SK-N-SH (cell line): ENCODE measurements around the gene IFNL1. TPM values are rescaled to one million over a fixed set of nuclear protein-coding genes. Genes with fewer than 3 reads are reported as not detected.

Source experiments
- CTCF ChIA-PET: fragments of 300-600, 350-600 bp; formaldehyde crosslinking; extraction: SDS; loops from one replicate; lab custom pipeline; 2021; lab: Yijun Ruan, JAX
- POLR2A ChIA-PET: fragments of 350-600 bp; sonication (Branson Sonifier 250); formaldehyde crosslinking; extraction: SDS; loops from one replicate; lab custom pipeline; 2020; ENCODE audit warnings: antibody characterized with exemption, inconsistent platforms; lab: Yijun Ruan, JAX
- DNase-seq: peaks from one replicate; pipeline ENCODE4 v3.0.0; 2012
- H2AFZ ChIP-seq: fragments of 200-600 bp; sonication (generic); 2 replicates; pipeline ENCODE4 v1.8.1; 2016; ENCODE audit warnings: antibody characterized with exemption, mild to moderate bottlenecking, low read depth
- H3F3A ChIP-seq: fragments of 200-600 bp; sonication (generic); replicated peaks from 2 replicates; pipeline ENCODE3; 2016; ENCODE audit warnings: antibody characterized with exemption, mild to moderate bottlenecking; ENCODE audit not compliant: insufficient read depth
- H3K27ac ChIP-seq, 2 experiments: fragments of 200-500 bp in 1 of 2; fragments of 200-600 bp in 1 of 2; sonication (Bioruptor generic) in 1 of 2; sonication (generic), shearing (Covaris generic) in 1 of 2; 2 replicates each; pipeline versions ENCODE4 v1.5.1 to v1.6.1; 2014 to 2016; ENCODE audit warnings: low read depth in 2 of 2, inconsistent platforms in 1 of 2, low read length in 1 of 2, mild to moderate bottlenecking in 1 of 2, mixed read lengths in 1 of 2
- H3K27me3 ChIP-seq: fragments of 200-600 bp; sonication (generic), shearing (Covaris generic); 2 replicates; pipeline ENCODE4 v1.6.1; 2016; ENCODE audit warnings: mixed run types; ENCODE audit not compliant: insufficient read depth
- H3K36me3 ChIP-seq, 2 experiments: fragments of 200-500 bp in 1 of 2; fragments of 200-600 bp in 1 of 2; sonication (Bioruptor generic) in 1 of 2; sonication (generic) in 1 of 2; replicated peaks in 1 of 2; 2 replicates each; pipeline versions ENCODE3 to v1.5.1; 2014 to 2016; ENCODE audit warnings: low read length in 1 of 2, mild to moderate bottlenecking in 1 of 2; ENCODE audit not compliant: insufficient read depth in 2 of 2, control insufficient read depth in 1 of 2
- H3K4me1 ChIP-seq, 2 experiments: fragments of 200-500 bp in 1 of 2; fragments of 200-600 bp in 1 of 2; sonication (Bioruptor generic) in 1 of 2; sonication (generic), shearing (Covaris generic) in 1 of 2; 2 replicates each; pipeline versions ENCODE4 v1.5.1 to v1.6.1; 2014 to 2016; ENCODE audit warnings: low read depth in 1 of 2, low read length in 1 of 2, mixed run types in 1 of 2; ENCODE audit not compliant: insufficient read depth in 2 of 2, control insufficient read depth in 1 of 2
- H3K4me2 ChIP-seq: fragments of 200-600 bp; sonication (generic), shearing (Covaris generic); 2 replicates; pipeline ENCODE4 v1.6.1; 2017; ENCODE audit warnings: mixed run types
- H3K4me3 ChIP-seq, 2 experiments: fragments of 200-500 bp in 1 of 2; fragments of 200-600 bp in 1 of 2; sonication (Bioruptor generic) in 1 of 2; sonication (generic), shearing (Covaris generic) in 1 of 2; 2 replicates each; pipeline versions ENCODE4 v1.5.1 to v1.8.1; 2014 to 2016; ENCODE audit warnings: low read depth in 2 of 2, inconsistent platforms in 1 of 2, low read length in 1 of 2, mild to moderate bottlenecking in 1 of 2, mixed read lengths in 1 of 2, moderate library complexity in 1 of 2
- H3K79me2 ChIP-seq: fragments of 200-600 bp; sonication (generic); 2 replicates; pipeline ENCODE4 v1.8.1; 2017; ENCODE audit warnings: mild to moderate bottlenecking; ENCODE audit not compliant: insufficient read depth
- H3K9ac ChIP-seq: fragments of 200-600 bp; sonication (generic); 2 replicates; pipeline ENCODE4 v1.6.1; 2017; ENCODE audit warnings: mixed run types
- H3K9me2 ChIP-seq: fragments of 200-600 bp; sonication (generic); 2 replicates; pipeline ENCODE4 v1.6.1; 2017; ENCODE audit warnings: mixed run types
- H3K9me3 ChIP-seq: fragments of 200-600 bp; sonication (generic); 2 replicates; pipeline ENCODE4 v1.6.1; 2017; ENCODE audit warnings: mixed run types, mild to moderate bottlenecking, moderate library complexity
- H4K20me1 ChIP-seq: fragments of 200-600 bp; sonication (generic); 2 replicates; pipeline ENCODE4 v1.6.1; 2017; ENCODE audit warnings: mild to moderate bottlenecking, mixed run types; ENCODE audit not compliant: insufficient read depth
- CHD2 ChIP-seq: fragments of 150-350 bp; IDR thresholded peaks from 2 replicates; pipeline ENCODE4 v1.6.1; 2018; ENCODE audit warnings: low read length; ENCODE audit not compliant: partially characterized antibody
- FOSL2 ChIP-seq: IDR thresholded peaks from 2 replicates; pipeline ENCODE4 v1.4.0; 2012; ENCODE audit warnings: low read depth, mild to moderate bottlenecking, moderate library complexity, borderline replicate concordance
- FOXJ3 ChIP-seq: sonication (generic); formaldehyde crosslinking; IDR thresholded peaks from 2 replicates; pipeline ENCODE4 v1.5.1; 2020; ENCODE audit warnings: mild to moderate bottlenecking, missing genetic modification reagents
- GABPA ChIP-seq: IDR thresholded peaks from 2 replicates; pipeline ENCODE4 v1.4.0; 2012; ENCODE audit warnings: low read depth, mild to moderate bottlenecking
- JUND ChIP-seq: IDR thresholded peaks from 2 replicates; pipeline ENCODE4 v1.4.0; 2012
- MEF2A ChIP-seq: IDR thresholded peaks from 2 replicates; pipeline ENCODE4 v1.4.0; 2012; ENCODE audit warnings: low read depth, borderline replicate concordance
- NFIC ChIP-seq: IDR thresholded peaks from 2 replicates; pipeline ENCODE4 v1.4.0; 2012; ENCODE audit warnings: borderline replicate concordance
- NRF1 ChIP-seq: IDR thresholded peaks from 2 replicates; pipeline ENCODE4 v1.6.1; 2012; ENCODE audit warnings: low read depth, mild to moderate bottlenecking, low read length
- POLR2AphosphoS5 ChIP-seq: IDR thresholded peaks from 2 replicates; pipeline ENCODE4 v1.6.1; 2012; ENCODE audit warnings: low read depth, low read length
- RCOR1 ChIP-seq: fragments of 150-350 bp; IDR thresholded peaks from 2 replicates; pipeline ENCODE4 v1.6.1; 2017; ENCODE audit warnings: antibody characterized with exemption, low read length
- RFX5 ChIP-seq: IDR thresholded peaks from 2 replicates; pipeline ENCODE4 v1.6.1; 2012; ENCODE audit warnings: mild to moderate bottlenecking, improper control_type of control experiment, low read length
- RXRA ChIP-seq: IDR thresholded peaks from 2 replicates; pipeline ENCODE4 v1.4.0; 2012; ENCODE audit warnings: low read depth, mild to moderate bottlenecking, borderline replicate concordance
- SIN3A ChIP-seq: IDR thresholded peaks from 2 replicates; pipeline ENCODE4 v1.6.1; 2012; ENCODE audit warnings: low read depth, mild to moderate bottlenecking, low read length, moderate library complexity, borderline replicate concordance
- WGBS: methylation state at CpG from one replicate; pipeline ENCODE4 v1.1.6; 2017; ENCODE audit warnings: low lambda C conversion rate; 5-methylcytosine and 5-hydroxymethylcytosine counted together
- polyA plus RNA-seq, 3 experiments: library from polyadenylated mRNA; depleted of rRNA; stranded (reverse); fragments of >200 nt; gene quantifications; 2 replicates each; pipeline ENCODE4 v1.2.3, GENCODE V29; 2012
- TF ChIP-seq, protein P1 (sequence below): IDR thresholded peaks from 2 replicates; pipeline ENCODE4 v1.4.0; 2012; ENCODE audit warnings: low read depth
- TF ChIP-seq, protein P2 (sequence below): fragments of 200-600 bp; sonication (generic); IDR thresholded peaks from 2 replicates; pipeline ENCODE4 v1.6.1; 2017; ENCODE audit warnings: antibody characterized with exemption, mild to moderate bottlenecking, moderate library complexity
- TF ChIP-seq, protein P3 (sequence below): IDR thresholded peaks from 2 replicates; pipeline ENCODE4 v1.6.1; 2012; ENCODE audit warnings: mild to moderate bottlenecking, low read depth, low read length, moderate library complexity
- TF ChIP-seq, protein P4 (sequence below): IDR thresholded peaks from 2 replicates; pipeline ENCODE4; 2012

IFNL1 gene
- polyA plus RNA-seq, 1 of the 3 experiments (the other 2 are of a cell fraction): not detected

DNA sequence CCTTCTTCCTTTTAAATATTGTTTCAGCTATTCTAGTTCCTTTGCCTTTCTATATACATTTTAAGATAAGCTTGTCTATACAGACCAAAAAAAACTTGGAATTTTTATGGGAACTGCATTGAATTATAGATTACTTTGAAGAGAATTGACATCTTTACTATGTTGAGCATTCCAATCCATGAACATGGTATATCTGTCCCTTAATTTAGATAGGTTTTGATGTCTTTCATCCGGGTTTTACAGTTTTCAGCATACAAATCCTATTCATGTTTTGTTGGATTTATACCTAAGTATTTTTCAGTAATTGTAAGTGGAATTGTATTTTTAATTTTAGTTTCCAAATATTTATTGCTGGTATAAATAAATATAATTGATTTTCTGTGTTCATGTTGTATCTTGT is 12.2 kb upstream of the IFNL1 start (continued):
- TF ChIP-seq CHD2 (no peak), NRF1 (no peak), FOXJ3 (no peak)

DNA sequence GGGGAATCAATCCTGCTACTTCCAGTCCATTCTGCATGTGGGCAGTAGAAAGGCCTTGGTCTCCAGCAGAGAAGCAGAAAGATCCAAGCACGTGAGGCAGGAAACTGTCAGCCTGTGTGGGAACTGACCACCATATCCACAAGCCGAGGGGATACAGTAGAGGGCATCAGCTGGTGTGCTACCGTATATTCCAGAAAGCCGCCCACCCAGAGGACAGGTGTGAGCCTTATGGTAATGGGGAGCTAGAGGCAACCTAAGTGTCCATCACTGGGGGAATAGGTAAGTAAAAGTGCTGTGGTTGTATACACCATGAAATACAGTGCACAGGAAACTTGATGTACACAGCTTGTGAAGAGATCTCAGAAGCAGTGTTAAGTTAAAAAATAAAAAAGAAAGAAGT is 2.8 kb upstream of the IFNL1 start:
- WGBS: 64% methylated on average over 4 of the region's 4 CpGs
- peaks cover 5% of the 10 kb centered on the region; the same call in 1 of the 2 replicates for H3K27me3 ChIP-seq
- TF ChIP-seq POLR2AphosphoS5: no peak
- no peak for TF ChIP-seq RXRA
- TF ChIP-seq, protein P1, sequence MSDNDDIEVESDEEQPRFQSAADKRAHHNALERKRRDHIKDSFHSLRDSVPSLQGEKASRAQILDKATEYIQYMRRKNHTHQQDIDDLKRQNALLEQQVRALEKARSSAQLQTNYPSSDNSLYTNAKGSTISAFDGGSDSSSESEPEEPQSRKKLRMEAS: no peak
- TF ChIP-seq, protein P2, sequence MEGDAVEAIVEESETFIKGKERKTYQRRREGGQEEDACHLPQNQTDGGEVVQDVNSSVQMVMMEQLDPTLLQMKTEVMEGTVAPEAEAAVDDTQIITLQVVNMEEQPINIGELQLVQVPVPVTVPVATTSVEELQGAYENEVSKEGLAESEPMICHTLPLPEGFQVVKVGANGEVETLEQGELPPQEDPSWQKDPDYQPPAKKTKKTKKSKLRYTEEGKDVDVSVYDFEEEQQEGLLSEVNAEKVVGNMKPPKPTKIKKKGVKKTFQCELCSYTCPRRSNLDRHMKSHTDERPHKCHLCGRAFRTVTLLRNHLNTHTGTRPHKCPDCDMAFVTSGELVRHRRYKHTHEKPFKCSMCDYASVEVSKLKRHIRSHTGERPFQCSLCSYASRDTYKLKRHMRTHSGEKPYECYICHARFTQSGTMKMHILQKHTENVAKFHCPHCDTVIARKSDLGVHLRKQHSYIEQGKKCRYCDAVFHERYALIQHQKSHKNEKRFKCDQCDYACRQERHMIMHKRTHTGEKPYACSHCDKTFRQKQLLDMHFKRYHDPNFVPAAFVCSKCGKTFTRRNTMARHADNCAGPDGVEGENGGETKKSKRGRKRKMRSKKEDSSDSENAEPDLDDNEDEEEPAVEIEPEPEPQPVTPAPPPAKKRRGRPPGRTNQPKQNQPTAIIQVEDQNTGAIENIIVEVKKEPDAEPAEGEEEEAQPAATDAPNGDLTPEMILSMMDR: no peak
- no peak for TF ChIP-seq FOSL2
- TF ChIP-seq FOXJ3: no peak
- no peak for TF ChIP-seq JUND
- no peak for TF ChIP-seq RFX5
- TF ChIP-seq, all 33 proteins: peak for 0
- CTCF ChIA-PET: interaction anchor here (0.5 to 1.0 kb wide), 2 partner anchors 12 to 34 kb away, joined by 3 to 4 read pairs; no protein-coding TSS in a partner anchor
- no peaks in the 10 kb centered on the region for H3K79me2 ChIP-seq
- H3K9ac ChIP-seq: no peak overlapping the region
- no peak overlapping the region for H3K4me2 ChIP-seq
- no peaks in the 10 kb centered on the region for H3F3A ChIP-seq
- DNase-seq: no peak
- no peak overlapping the region for H3K4me3 ChIP-seq
- no peaks in the 10 kb centered on the region for H4K20me1 ChIP-seq
- H3K9me2 ChIP-seq: no peaks in the 10 kb centered on the region
- POLR2A ChIA-PET: interaction anchor here (0.6 kb wide), 1 partner anchor 101 kb away, joined by 3 read pairs; no protein-coding TSS in a partner anchor
- no peak overlapping the region for H2AFZ ChIP-seq
- no peaks in the 10 kb centered on the region for H3K4me1 ChIP-seq
- H3K36me3 ChIP-seq: no peaks in the 10 kb centered on the region
- no peak overlapping the region for H3K27ac ChIP-seq
- no peaks in the 10 kb centered on the region for H3K9me3 ChIP-seq

DNA sequence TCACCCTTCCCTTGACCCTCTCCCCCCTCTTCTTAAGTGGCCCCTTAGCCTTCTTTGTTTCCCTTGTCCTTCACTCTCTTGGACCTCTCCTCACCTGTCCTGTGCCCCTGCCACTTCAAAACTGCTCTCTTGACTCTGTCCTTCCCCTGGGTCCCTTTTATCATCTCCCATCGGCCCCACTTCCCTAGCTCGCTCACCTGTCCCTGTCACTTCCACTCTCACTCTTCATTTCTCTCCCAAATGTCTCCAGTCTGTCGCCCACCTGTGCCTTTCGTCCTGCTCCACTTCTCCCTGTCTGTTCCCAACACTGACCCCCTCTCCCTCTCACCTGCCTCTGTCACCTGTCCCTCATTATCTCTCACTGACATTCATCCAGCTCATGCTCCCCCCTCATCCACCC is 699 bp downstream of the IFNL1 start:
- no peaks in the 10 kb centered on the region; the same call in 1 of the 2 replicates for H3K27me3 ChIP-seq
- H2AFZ ChIP-seq: no peak overlapping the region
- H3K9me3 ChIP-seq: no peaks in the 10 kb centered on the region
- no peaks in the 10 kb centered on the region for H3K36me3 ChIP-seq
- no peak overlapping the region for H3K4me3 ChIP-seq
- H3K79me2 ChIP-seq: no peaks in the 10 kb centered on the region
- no peaks in the 10 kb centered on the region for H3K9me2 ChIP-seq
- no peaks in the 10 kb centered on the region for H3K4me1 ChIP-seq
- no peaks in the 10 kb centered on the region for H3F3A ChIP-seq
- WGBS: 52% methylated on average over 4 of the region's 4 CpGs
- H3K9ac ChIP-seq: no peak overlapping the region
- H3K4me2 ChIP-seq: no peak overlapping the region
- H4K20me1 ChIP-seq: no peaks in the 10 kb centered on the region
- POLR2A ChIA-PET: no interaction called here
- DNase-seq: no peak
- H3K27ac ChIP-seq: no peak overlapping the region
- CTCF ChIA-PET: no interaction called here
- TF ChIP-seq, protein P2: no peak
- TF ChIP-seq NFIC: no peak
- TF ChIP-seq FOXJ3: no peak
- TF ChIP-seq, protein P3, sequence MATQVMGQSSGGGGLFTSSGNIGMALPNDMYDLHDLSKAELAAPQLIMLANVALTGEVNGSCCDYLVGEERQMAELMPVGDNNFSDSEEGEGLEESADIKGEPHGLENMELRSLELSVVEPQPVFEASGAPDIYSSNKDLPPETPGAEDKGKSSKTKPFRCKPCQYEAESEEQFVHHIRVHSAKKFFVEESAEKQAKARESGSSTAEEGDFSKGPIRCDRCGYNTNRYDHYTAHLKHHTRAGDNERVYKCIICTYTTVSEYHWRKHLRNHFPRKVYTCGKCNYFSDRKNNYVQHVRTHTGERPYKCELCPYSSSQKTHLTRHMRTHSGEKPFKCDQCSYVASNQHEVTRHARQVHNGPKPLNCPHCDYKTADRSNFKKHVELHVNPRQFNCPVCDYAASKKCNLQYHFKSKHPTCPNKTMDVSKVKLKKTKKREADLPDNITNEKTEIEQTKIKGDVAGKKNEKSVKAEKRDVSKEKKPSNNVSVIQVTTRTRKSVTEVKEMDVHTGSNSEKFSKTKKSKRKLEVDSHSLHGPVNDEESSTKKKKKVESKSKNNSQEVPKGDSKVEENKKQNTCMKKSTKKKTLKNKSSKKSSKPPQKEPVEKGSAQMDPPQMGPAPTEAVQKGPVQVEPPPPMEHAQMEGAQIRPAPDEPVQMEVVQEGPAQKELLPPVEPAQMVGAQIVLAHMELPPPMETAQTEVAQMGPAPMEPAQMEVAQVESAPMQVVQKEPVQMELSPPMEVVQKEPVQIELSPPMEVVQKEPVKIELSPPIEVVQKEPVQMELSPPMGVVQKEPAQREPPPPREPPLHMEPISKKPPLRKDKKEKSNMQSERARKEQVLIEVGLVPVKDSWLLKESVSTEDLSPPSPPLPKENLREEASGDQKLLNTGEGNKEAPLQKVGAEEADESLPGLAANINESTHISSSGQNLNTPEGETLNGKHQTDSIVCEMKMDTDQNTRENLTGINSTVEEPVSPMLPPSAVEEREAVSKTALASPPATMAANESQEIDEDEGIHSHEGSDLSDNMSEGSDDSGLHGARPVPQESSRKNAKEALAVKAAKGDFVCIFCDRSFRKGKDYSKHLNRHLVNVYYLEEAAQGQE: no peak
- no peak for TF ChIP-seq JUND
- no peak for TF ChIP-seq GABPA
- TF ChIP-seq SIN3A: no peak
- no peak for TF ChIP-seq MEF2A
- TF ChIP-seq, protein P4, sequence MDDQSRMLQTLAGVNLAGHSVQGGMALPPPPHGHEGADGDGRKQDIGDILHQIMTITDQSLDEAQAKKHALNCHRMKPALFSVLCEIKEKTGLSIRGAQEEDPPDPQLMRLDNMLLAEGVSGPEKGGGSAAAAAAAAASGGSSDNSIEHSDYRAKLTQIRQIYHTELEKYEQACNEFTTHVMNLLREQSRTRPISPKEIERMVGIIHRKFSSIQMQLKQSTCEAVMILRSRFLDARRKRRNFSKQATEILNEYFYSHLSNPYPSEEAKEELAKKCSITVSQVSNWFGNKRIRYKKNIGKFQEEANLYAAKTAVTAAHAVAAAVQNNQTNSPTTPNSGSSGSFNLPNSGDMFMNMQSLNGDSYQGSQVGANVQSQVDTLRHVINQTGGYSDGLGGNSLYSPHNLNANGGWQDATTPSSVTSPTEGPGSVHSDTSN: no peak
- TF ChIP-seq RCOR1: no peak
